NB4 (cell line): ENCODE results near the gene SNRPD3.
A peak's percentile ranks its signal among the peaks of the same experiment; 100 is the strongest.
"Not testable (repeated sequence)": the region's sequence is repeated elsewhere in the genome, so short reads cannot be mapped to it uniquely, and the experiment has no call there.

ENCODE experiments used
- DNase-seq: peaks from one replicate; pipeline ENCODE4 v3.0.0; 2010; ENCODE audit warnings: low read depth
- H3K4me3 ChIP-seq: one replicate; pipeline ENCODE4 v1.5.1; 2011; ENCODE audit warnings: mild to moderate bottlenecking, low read depth, low read length, moderate library complexity
- CTCF ChIP-seq: IDR thresholded peaks from one replicate; pipeline ENCODE4 v1.5.1; 2012; ENCODE audit warnings: low read depth, low read length
- MYC ChIP-seq: IDR thresholded peaks from 2 replicates; pipeline ENCODE4 v1.6.1; 2011; ENCODE audit warnings: low read depth, low read length
- TF ChIP-seq, protein P1 (sequence below): IDR thresholded peaks from 2 replicates; pipeline ENCODE4 v1.6.1; 2011; ENCODE audit warnings: low read depth, low read length

SNRPD3 gene

DNA sequence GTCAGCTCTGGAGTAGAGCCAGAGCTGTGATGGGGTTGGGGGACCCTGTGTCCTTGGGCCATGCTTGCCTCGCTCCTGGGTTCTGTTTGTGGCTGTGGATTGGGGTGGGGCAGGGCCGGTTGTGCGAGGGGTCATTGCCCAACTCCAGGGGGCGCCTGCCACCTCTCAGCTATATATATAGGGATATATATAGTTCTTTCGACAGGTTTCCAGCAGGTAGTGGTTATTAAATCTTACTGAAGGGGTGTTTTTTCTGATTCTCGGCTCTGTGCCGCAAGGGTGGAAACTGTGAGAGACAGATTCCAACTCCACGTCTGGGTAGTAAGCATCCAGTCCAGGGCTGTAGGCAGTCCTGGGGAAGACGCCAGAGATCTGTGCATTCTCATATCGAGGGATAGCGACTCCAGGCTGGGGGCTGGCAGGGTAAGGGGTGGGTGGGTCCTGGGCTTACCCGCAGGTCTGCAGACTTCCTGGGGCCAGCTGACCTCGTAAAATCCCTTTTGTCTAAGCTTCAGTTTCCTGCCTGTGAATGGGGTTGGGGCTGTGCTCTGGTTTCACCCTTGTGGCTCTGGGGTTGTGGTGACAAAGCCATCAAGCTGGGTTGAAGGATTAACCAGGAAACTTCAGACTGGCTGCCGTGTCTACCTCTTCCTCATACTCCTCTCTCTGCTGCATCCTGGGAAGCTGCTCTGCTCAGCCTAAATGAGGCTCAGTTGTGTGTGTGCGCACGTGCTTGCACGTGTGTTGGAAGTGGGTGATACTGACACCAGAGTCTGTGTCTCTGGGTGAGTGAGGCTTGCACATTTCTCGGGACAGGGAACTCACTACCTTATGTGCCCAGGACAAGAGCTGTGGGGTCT lies 48.2 kb downstream of the SNRPD3 start:
- TF ChIP-seq, protein P1, sequence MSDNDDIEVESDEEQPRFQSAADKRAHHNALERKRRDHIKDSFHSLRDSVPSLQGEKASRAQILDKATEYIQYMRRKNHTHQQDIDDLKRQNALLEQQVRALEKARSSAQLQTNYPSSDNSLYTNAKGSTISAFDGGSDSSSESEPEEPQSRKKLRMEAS: peak; percentile 27; the same call in 1 of the 2 replicates
- peak; percentile 10 for TF ChIP-seq CTCF
- peak overlapping the region; percentile 59 for H3K4me3 ChIP-seq
- peak; percentile 78 for DNase-seq

GRCh38 chr22:24606340-24606739 lies 50.5 kb downstream of the SNRPD3 start:
- DNase-seq, H3K4me3 ChIP-seq: not testable (repeated sequence)

DNA sequence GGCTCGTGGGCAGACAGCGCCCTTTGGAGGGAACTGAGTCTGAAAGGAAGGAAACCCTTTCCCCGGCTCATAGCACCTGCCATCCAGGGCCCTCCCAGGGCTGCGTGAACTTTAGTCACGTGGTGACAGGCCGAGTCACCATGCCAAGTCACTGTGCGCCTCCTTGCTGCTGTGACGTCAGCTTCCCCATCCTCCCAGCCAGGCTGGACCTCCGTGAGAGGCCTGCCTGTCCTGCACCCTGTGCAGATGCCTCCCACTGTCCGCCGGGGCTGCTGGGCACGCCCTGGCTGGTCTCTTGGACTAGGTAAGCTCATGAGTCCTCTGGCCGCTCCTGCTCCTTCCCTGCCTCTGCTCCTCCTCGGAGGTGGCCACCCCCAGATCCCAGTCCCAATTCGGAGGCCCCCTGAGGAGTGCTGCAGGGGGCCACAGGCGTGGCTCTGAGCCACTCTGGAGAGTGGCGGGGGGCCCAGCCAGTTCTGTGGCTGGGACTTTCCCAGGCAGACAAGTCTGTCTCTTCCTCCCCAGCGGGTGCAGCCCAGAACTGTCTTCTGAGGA lies 51.7 kb downstream of the SNRPD3 start:
- not testable (repeated sequence) for H3K4me3 ChIP-seq
- peak; percentile 77 for DNase-seq
- peak; percentile 69; the same call in 1 of the 2 replicates for TF ChIP-seq MYC
- TF ChIP-seq, protein P1: peak; percentile 91

GRCh38 chr22:24608327-24608726 lies 52.5 kb downstream of the SNRPD3 start:
- DNase-seq, H3K4me3 ChIP-seq: not testable (repeated sequence)

- H3K4me3 ChIP-seq, DNase-seq: not testable (repeated sequence)
Observed at GRCh38 chr22:24609888-24610287, 54.1 kb downstream of the SNRPD3 start.

GRCh38 chr22:24614794-24615193 lies 59.0 kb downstream of the SNRPD3 start:
- DNase-seq, H3K4me3 ChIP-seq: not testable (repeated sequence)

- not testable (repeated sequence) for H3K4me3 ChIP-seq, DNase-seq
Observed at GRCh38 chr22:24621244-24621643, 65.4 kb downstream of the SNRPD3 start.

DNA sequence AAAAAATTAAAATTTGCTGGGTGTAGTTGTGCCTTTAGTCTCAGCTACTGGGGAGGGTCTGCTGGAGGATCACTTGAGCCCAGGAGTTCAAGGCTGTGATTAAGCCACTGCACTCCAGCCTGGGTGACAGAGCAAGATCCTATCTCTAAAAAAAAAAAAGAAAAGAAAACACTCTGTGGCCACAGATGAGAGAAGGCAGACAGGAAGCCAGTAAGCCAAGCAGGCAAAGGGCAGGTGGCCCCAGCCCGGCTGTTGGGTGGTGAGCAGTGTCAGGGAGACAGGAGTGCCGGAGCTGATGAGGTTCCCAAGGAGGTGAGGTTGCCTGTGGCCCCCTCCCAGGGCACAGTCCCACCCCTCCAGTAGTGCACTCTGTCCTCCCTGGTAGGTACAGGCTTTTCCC lies 66.8 kb downstream of the SNRPD3 start:
- DNase-seq, H3K4me3 ChIP-seq: not testable (repeated sequence)
